Right atrium auricular region (tissue), 2 donors: ENCODE results near the gene CYP4F11. TPM values are rescaled to one million over a fixed set of nuclear protein-coding genes. Genes with fewer than 3 reads are reported as not detected.
"Not testable (repeated sequence)": the region's sequence is repeated elsewhere in the genome, so short reads cannot be mapped to it uniquely, and the experiment has no call there.

ENCODE experiments used
- DNase-seq: peaks from one replicate; pipeline ENCODE4 v3.0.0-alpha.2; 2019; ENCODE audit warnings: low spot score
- H3K27ac ChIP-seq, 2 donors: fragments of 200-600 bp; sonication (generic); 1 replicate in 1 of 2; 2 replicates in 1 of 2; pipeline ENCODE4 v1.5.1; 2016 to 2019
- H3K27me3 ChIP-seq, 2 donors: fragments of 200-600 bp; sonication (generic); one replicate each; pipeline versions ENCODE4 v1.5.1 to v1.6.0; 2017 to 2019
- H3K36me3 ChIP-seq: fragments of 200-600 bp; sonication (generic); one replicate; pipeline ENCODE4 v1.5.1; 2016
- H3K4me1 ChIP-seq, 2 donors: fragments of 200-600 bp; sonication (generic); one replicate each; pipeline versions ENCODE4 v1.5.1 to v1.6.0; 2017 to 2019
- H3K4me3 ChIP-seq, 2 donors: fragments of 200-600 bp; sonication (generic); 1 replicate in 1 of 2; 2 replicates in 1 of 2; pipeline ENCODE4 v1.5.1; 2017 to 2019; ENCODE audit warnings: mild to moderate bottlenecking in 1 of 2, moderate library complexity in 1 of 2
- H3K9me3 ChIP-seq, 2 donors: fragments of 200-600 bp; sonication (generic); one replicate each; pipeline ENCODE4 v1.5.1; 2019
- CTCF ChIP-seq, 2 donors: fragments of 200-600 bp; sonication (generic); IDR thresholded peaks; one replicate each; pipeline ENCODE4 v1.5.1; 2019; ENCODE audit warnings: antibody characterized with exemption in 2 of 2
- total RNA-seq, 2 donors: library from RNA; depleted of rRNA; stranded (reverse); fragments of >200 nt; gene quantifications; one replicate each; pipeline ENCODE4 v1.1.0, GENCODE V29; 2016

The CYP4F11 gene
- total RNA-seq, 2 donors from 2014 or later = 0.39 TPM; not detected in 1

- Histone ChIP-seq H3K9me3 (peaks cover 0 to 49% of the 10 kb centered on the region in 2 donors), H3K4me3 (no peak overlapping the region)
These were observed 11.0 kb upstream of the CYP4F11 start for GRCh38 chr19:15945301-15945700.

DNA sequence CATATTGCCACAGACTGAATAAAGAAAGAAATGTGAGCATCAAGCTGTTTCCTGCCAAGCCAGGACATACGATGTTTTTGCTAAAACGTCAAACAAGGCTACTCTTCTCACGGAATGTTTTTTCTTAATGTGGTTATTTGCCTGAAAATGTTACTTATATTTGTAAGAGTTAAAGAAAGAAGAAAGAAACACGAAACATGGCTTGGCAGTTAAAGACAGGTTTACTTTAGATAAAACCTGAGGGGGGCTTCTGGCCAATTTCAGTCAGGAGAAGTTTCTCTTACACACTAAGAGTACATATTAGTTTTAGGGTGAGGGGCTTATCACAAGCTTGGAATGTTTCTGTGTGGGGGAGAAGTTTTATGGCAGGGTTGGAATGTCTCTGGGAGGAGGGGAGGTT, 10.1 kb upstream of the CYP4F11 start:
- no peaks in the 10 kb centered on the region for H3K36me3 ChIP-seq
- H3K4me1 ChIP-seq = no peaks in the 10 kb centered on the region
- H3K4me3 ChIP-seq = no peak overlapping the region
- H3K27ac ChIP-seq = no peak overlapping the region
- TF ChIP-seq CTCF (IDR thresholded peaks at IDR 0.05) = no peak
- H3K27me3 ChIP-seq = no peaks in the 10 kb centered on the region
- no peak for DNase-seq
- H3K9me3 ChIP-seq = peaks cover 0 to 47% of the 10 kb centered on the region in 2 donors

More at GRCh38 chr19:15945301-15945700, 11.0 kb upstream of the CYP4F11 start:
- no peak for TF ChIP-seq CTCF (IDR thresholded peaks at IDR 0.05)
- Histone ChIP-seq H3K36me3 (no peaks in the 10 kb centered on the region), H3K4me1 (no peaks in the 10 kb centered on the region), H3K27ac (no peak overlapping the region), H3K27me3 (no peaks in the 10 kb centered on the region)
- DNase-seq = no peak

- no peak for TF ChIP-seq CTCF (IDR thresholded peaks at IDR 0.05)
- peaks cover 3 to 11% of the 10 kb centered on the region in 2 donors for H3K9me3 ChIP-seq
- no peak for DNase-seq
- no peaks in the 10 kb centered on the region for H3K27me3 ChIP-seq
- no peak overlapping the region for H3K27ac ChIP-seq
- H3K4me1 ChIP-seq = no peaks in the 10 kb centered on the region
- no peak overlapping the region for H3K4me3 ChIP-seq
- no peaks in the 10 kb centered on the region for H3K36me3 ChIP-seq
These were observed 3.4 kb upstream of the CYP4F11 start for GRCh38 chr19:15937771-15938170.

DNA sequence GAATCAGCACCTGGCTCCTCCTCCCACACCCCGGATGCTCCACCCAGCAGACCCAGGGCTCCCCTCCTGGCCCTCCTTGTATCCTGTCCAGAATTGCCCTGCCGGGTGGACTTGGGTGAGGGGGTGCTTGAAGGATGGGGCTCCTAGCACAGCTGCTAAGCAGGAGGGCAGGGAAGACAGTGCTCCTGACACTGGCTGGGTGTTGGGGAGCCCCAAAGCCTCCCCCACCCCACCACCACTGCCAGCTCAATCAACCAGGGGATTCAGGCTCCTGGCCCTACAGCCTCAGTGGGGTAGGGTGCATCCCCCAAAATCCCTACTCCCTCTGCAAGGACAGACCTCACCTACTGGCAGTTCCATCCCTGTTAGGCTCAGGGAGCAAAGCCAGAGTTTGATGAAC, 2.6 kb upstream of the CYP4F11 start:
- no peak for DNase-seq
- Histone ChIP-seq H3K27ac (no peak overlapping the region), H3K36me3 (no peaks in the 10 kb centered on the region), H3K4me3 (no peak overlapping the region), H3K9me3 (peaks cover 3 to 11% of the 10 kb centered on the region in 2 donors), H3K4me1 (no peaks in the 10 kb centered on the region), H3K27me3 (no peaks in the 10 kb centered on the region)
- TF ChIP-seq CTCF (IDR thresholded peaks at IDR 0.05) = no peak

- Histone ChIP-seq H3K36me3 (no peaks in the 10 kb centered on the region), H3K27me3 (peaks cover 0 to 1% of the 10 kb centered on the region in 2 donors), H3K4me1 (no peaks in the 10 kb centered on the region), H3K4me3 (no peak overlapping the region), H3K27ac (no peak overlapping the region), H3K9me3 (peaks cover 3 to 11% of the 10 kb centered on the region in 2 donors)
- no peak for TF ChIP-seq CTCF (IDR thresholded peaks at IDR 0.05)
- DNase-seq = no peak
These were observed 1.8 kb upstream of the CYP4F11 start for GRCh38 chr19:15936173-15936572.

DNA sequence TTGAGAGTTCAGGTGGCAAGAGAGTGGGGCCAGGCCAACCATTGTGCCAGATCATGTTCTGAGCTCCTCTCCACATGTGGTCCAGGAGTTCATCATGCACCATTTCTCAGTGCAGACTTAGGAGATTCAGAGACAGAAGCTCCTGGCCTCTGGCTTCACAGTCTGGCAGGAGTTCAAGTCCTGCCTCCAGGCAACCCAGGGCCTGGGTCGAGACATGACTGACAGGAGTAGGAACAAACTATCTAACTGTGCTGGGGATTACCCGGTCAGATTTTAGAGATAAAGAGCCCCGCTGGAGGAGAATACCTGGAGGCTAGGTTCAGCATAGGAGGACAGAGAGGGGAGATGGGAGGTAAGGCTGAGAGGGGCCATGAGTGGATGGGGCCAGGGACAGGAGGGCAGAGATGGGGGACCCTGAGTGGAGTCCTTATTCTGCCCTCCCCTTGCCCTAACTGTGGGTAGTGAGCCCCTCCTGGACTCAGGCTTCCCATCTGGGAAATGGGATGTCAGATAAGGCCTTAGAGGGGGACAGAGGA, 906 bp upstream of the CYP4F11 start:
- Histone ChIP-seq H3K9me3 (peaks cover 3 to 11% of the 10 kb centered on the region in 2 donors), H3K4me3 (no peak overlapping the region), H3K27ac (no peak overlapping the region), H3K27me3 (peaks cover 0 to 9% of the 10 kb centered on the region in 2 donors), H3K4me1 (no peaks in the 10 kb centered on the region), H3K36me3 (no peaks in the 10 kb centered on the region)
- DNase-seq = no peak
- TF ChIP-seq CTCF (IDR thresholded peaks at IDR 0.05) = no peak

DNA sequence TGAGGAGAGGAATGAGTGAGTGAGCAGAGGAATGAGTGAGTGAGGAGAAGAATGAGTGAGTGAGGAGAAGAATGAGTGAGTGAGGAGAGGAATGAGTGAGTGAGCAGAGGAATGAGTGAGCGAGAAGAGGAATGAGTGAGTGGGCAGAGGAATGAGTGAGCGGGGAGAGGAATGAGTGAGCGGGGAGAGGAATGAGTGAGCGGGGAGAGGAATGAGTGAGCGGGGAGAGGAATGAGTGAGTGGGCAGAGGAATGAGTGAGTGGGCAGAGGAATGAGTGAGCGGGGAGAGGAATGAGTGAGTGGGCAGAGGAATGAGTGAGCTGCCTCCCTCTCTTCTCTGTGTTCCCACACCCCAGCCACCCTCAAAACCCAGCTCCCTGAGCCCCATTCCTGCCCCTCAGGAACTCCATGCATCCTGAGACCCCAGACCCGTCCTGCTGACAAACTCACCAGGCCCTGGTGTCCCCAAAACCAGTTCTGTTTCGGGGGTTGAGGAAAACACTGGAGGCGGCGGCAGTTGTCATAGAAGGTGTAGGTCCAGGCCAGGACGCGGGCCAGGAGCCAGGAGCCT, 483 bp downstream of the CYP4F11 start:
- H3K4me3 ChIP-seq, H3K36me3 ChIP-seq, H3K27ac ChIP-seq, DNase-seq, H3K27me3 ChIP-seq, H3K4me1 ChIP-seq: not testable (repeated sequence)
- H3K9me3 ChIP-seq = peaks cover 3 to 11% of the 10 kb centered on the region in 2 donors
